Measurements from ENCODE around the gene ANXA10.

The ANXA10 gene

GRCh38 chr4:168188754-168189153, 96.4 kb downstream of the ANXA10 start:
- DNase-seq (ENCODE audit: low read depth, low spot score) = no peak
- ChIA-PET CTCF (no interaction called here), POLR2A (no interaction called here)
- no peak overlapping the region for H3K4me3 ChIP-seq (ENCODE audit: low read depth, low read length)
- TF ChIP-seq, protein P1, sequence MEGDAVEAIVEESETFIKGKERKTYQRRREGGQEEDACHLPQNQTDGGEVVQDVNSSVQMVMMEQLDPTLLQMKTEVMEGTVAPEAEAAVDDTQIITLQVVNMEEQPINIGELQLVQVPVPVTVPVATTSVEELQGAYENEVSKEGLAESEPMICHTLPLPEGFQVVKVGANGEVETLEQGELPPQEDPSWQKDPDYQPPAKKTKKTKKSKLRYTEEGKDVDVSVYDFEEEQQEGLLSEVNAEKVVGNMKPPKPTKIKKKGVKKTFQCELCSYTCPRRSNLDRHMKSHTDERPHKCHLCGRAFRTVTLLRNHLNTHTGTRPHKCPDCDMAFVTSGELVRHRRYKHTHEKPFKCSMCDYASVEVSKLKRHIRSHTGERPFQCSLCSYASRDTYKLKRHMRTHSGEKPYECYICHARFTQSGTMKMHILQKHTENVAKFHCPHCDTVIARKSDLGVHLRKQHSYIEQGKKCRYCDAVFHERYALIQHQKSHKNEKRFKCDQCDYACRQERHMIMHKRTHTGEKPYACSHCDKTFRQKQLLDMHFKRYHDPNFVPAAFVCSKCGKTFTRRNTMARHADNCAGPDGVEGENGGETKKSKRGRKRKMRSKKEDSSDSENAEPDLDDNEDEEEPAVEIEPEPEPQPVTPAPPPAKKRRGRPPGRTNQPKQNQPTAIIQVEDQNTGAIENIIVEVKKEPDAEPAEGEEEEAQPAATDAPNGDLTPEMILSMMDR (IDR thresholded peaks at IDR 0.05; ENCODE audit: insufficient read depth, low read length, missing control alignments) = no peak

GRCh38 chr4:168197926-168198325, 105.6 kb downstream of the ANXA10 start:
- no peak for DNase-seq (ENCODE audit: low read depth, low spot score)

GRCh38 chr4:168199260-168199957, 107.1 kb downstream of the ANXA10 start:
- no peak overlapping the region for H3K4me3 ChIP-seq (ENCODE audit: low read depth, low read length)
- TF ChIP-seq, protein P1 (IDR thresholded peaks at IDR 0.05; ENCODE audit: insufficient read depth, low read length, missing control alignments) = no peak
- POLR2A ChIA-PET = no interaction called here
- CTCF ChIA-PET = interaction anchor here (1.2 kb wide), 1 partner anchor 16 kb away, joined by 3 read pairs; no protein-coding TSS in a partner anchor
- DNase-seq (ENCODE audit: low read depth, low spot score) = no peak

More at GRCh38 chr4:168197926-168198325, 105.6 kb downstream of the ANXA10 start:
- POLR2A ChIA-PET = no interaction called here
- H3K4me3 ChIP-seq (ENCODE audit: low read depth, low read length) = no peak overlapping the region
- CTCF ChIA-PET = interaction anchor here (0.9 kb wide), 1 partner anchor 14 kb away, joined by 3 read pairs; no protein-coding TSS in a partner anchor
- TF ChIP-seq, protein P1 (IDR thresholded peaks at IDR 0.05; ENCODE audit: insufficient read depth, low read length, missing control alignments) = no peak

DNA sequence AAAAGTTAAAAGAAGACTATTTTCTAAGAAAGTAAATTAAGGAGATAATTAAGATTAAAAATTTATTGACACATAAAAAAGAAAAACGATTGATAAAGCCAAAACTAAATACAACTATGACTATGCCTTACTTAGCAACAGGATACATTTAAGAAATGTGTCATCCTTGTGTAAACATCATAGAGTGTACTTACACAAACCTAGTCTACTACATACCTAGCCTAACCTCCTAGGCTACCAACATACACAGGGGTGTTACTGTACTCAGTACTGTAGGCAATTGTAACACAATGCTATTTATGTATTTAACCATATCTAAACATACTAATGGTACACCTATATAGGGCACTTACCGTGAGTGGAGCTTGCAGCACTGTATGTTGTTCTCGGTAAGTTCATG, 108.3 kb downstream of the ANXA10 start:
- TF ChIP-seq, protein P1 (IDR thresholded peaks at IDR 0.05; ENCODE audit: insufficient read depth, low read length, missing control alignments) = no peak
- POLR2A ChIA-PET = no interaction called here
- no peak overlapping the region for H3K4me3 ChIP-seq (ENCODE audit: low read depth, low read length)
- CTCF ChIA-PET = interaction anchor here (1.2 to 1.7 kb wide), 2 partner anchors 17 to 722 kb away, joined by 4 to 8 read pairs; no protein-coding TSS in a partner anchor
- no peak for DNase-seq (ENCODE audit: low read depth, low spot score)

- TF ChIP-seq, protein P1 (IDR thresholded peaks at IDR 0.05; ENCODE audit: insufficient read depth, low read length, missing control alignments) = no peak
- POLR2A ChIA-PET = no interaction called here
- H3K4me3 ChIP-seq (ENCODE audit: low read depth, low read length) = no peak overlapping the region
- CTCF ChIA-PET = no interaction called here
- no peak for DNase-seq (ENCODE audit: low read depth, low spot score)
These were observed 111.0 kb downstream of the ANXA10 start for GRCh38 chr4:168203233-168203911.

GRCh38 chr4:168208957-168209614, 116.7 kb downstream of the ANXA10 start:
- DNase-seq (ENCODE audit: low read depth, low spot score) = no peak
- ChIA-PET POLR2A (no interaction called here), CTCF (interaction anchor here (2.9 kb wide), 1 partner anchor 24 kb away, joined by 8 read pairs; no protein-coding TSS in a partner anchor)
- H3K4me3 ChIP-seq (ENCODE audit: low read depth, low read length) = no peak overlapping the region
- TF ChIP-seq, protein P1 (IDR thresholded peaks at IDR 0.05; ENCODE audit: insufficient read depth, low read length, missing control alignments) = no peak

Data from AG04449 (cell line).